Measurements from ENCODE around the gene OR4E1.
"Not testable (repeated sequence)": the region's sequence is repeated elsewhere in the genome, so short reads cannot be mapped to it uniquely, and the experiment has no call there.

The OR4E1 gene

DNA sequence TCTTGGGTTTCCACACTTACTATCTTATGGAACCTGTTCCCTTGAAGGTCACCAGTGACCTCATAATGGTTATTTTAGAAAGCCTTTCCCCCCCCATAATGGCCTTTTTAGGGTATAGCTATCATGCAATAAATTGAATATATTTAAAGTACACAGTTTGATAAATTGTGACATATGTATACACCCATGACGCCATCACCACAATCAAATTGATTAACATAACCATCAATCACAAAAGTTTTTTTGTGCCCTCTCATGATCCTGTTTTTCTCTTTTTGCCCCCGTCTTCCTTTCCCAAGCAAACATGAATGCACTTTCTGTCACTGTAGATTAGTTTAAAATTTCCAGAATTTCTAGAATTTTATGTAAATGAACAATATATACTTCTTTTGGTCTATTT is 28.7 kb upstream of the OR4E1 start:
- Histone ChIP-seq H2AFZ (ENCODE audit: low read depth) (no peak overlapping the region), H3K9ac (no peak overlapping the region), H4K20me1 (ENCODE audit: insufficient read depth) (no peaks in the 10 kb centered on the region), H3K79me2 (ENCODE audit: insufficient read depth, low read depth) (no peaks in the 10 kb centered on the region), H3K27me3 (ENCODE audit: insufficient read depth, low read depth) (no peaks in the 10 kb centered on the region), H3K36me3 (ENCODE audit: insufficient read depth) (no peaks in the 10 kb centered on the region), H3K27ac (no peak overlapping the region), H3K4me1 (ENCODE audit: low read depth, poor library complexity, severe bottlenecking) (peaks cover 24% of the 10 kb centered on the region), H3K4me3 (IDR thresholded peaks at IDR 0.05; ENCODE audit: insufficient read depth, low read depth, low read length) (no peak overlapping the region), H3K4me2 (no peak overlapping the region)
- TF ChIP-seq, protein P1, sequence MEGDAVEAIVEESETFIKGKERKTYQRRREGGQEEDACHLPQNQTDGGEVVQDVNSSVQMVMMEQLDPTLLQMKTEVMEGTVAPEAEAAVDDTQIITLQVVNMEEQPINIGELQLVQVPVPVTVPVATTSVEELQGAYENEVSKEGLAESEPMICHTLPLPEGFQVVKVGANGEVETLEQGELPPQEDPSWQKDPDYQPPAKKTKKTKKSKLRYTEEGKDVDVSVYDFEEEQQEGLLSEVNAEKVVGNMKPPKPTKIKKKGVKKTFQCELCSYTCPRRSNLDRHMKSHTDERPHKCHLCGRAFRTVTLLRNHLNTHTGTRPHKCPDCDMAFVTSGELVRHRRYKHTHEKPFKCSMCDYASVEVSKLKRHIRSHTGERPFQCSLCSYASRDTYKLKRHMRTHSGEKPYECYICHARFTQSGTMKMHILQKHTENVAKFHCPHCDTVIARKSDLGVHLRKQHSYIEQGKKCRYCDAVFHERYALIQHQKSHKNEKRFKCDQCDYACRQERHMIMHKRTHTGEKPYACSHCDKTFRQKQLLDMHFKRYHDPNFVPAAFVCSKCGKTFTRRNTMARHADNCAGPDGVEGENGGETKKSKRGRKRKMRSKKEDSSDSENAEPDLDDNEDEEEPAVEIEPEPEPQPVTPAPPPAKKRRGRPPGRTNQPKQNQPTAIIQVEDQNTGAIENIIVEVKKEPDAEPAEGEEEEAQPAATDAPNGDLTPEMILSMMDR (conservative IDR thresholded peaks at IDR 0.05; ENCODE audit: low read depth, low read length): no peak

- TF ChIP-seq, protein P1 (conservative IDR thresholded peaks at IDR 0.05; ENCODE audit: low read depth, low read length): no peak
- no peaks in the 10 kb centered on the region for H4K20me1 ChIP-seq (ENCODE audit: insufficient read depth)
- no peaks in the 10 kb centered on the region for H3K27me3 ChIP-seq (ENCODE audit: insufficient read depth, low read depth)
- H3K4me2 ChIP-seq: no peak overlapping the region
- H2AFZ ChIP-seq (ENCODE audit: low read depth): no peak overlapping the region
- H3K27ac ChIP-seq: no peak overlapping the region
- no peaks in the 10 kb centered on the region for H3K79me2 ChIP-seq (ENCODE audit: insufficient read depth, low read depth)
- no peak overlapping the region for H3K9ac ChIP-seq
- no peaks in the 10 kb centered on the region for H3K36me3 ChIP-seq (ENCODE audit: insufficient read depth)
- H3K4me1 ChIP-seq (ENCODE audit: low read depth, poor library complexity, severe bottlenecking): peaks cover 17% of the 10 kb centered on the region
- no peak overlapping the region for H3K4me3 ChIP-seq (IDR thresholded peaks at IDR 0.05; ENCODE audit: insufficient read depth, low read depth, low read length)
These were observed 25.9 kb upstream of the OR4E1 start for GRCh38 chr14:21699551-21699950.

DNA sequence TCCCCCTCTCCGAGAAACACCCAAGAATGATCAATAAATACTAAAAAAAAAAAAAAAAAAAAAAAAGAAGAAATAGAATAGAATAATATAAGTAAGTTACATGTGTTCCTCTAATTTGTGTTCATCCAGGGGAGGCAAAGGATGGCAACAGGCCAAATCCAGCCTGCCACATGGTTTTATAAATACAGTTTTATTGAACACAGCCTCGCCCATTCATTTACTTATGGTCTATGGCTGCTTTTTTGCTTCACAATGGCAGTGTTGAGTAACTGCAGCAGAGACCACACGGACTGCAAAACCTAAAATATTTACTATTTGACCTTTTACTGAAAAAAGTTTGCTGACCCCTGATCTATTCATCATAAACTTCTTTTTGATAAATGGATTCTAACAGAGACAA is 24.9 kb upstream of the OR4E1 start:
- not testable (repeated sequence) for H4K20me1 ChIP-seq (ENCODE audit: insufficient read depth); H3K27ac ChIP-seq; H3K9ac ChIP-seq; H3K27me3 ChIP-seq (ENCODE audit: insufficient read depth, low read depth); H3K4me1 ChIP-seq (ENCODE audit: low read depth, poor library complexity, severe bottlenecking); H3K36me3 ChIP-seq (ENCODE audit: insufficient read depth); H3K79me2 ChIP-seq (ENCODE audit: insufficient read depth, low read depth); H3K4me3 ChIP-seq (IDR thresholded peaks at IDR 0.05; ENCODE audit: insufficient read depth, low read depth, low read length); H3K4me2 ChIP-seq; H2AFZ ChIP-seq (ENCODE audit: low read depth)

GRCh38 chr14:21697662-21698061 is 24.0 kb upstream of the OR4E1 start:
- not testable (repeated sequence) for H4K20me1 ChIP-seq (ENCODE audit: insufficient read depth); H3K36me3 ChIP-seq (ENCODE audit: insufficient read depth); H2AFZ ChIP-seq (ENCODE audit: low read depth); H3K79me2 ChIP-seq (ENCODE audit: insufficient read depth, low read depth); H3K4me3 ChIP-seq (IDR thresholded peaks at IDR 0.05; ENCODE audit: insufficient read depth, low read depth, low read length); H3K9ac ChIP-seq; H3K4me1 ChIP-seq (ENCODE audit: low read depth, poor library complexity, severe bottlenecking); H3K27ac ChIP-seq; H3K4me2 ChIP-seq; H3K27me3 ChIP-seq (ENCODE audit: insufficient read depth, low read depth)

- Histone ChIP-seq H4K20me1 (ENCODE audit: insufficient read depth) (no peaks in the 10 kb centered on the region), H3K9ac (no peak overlapping the region), H3K4me2 (no peak overlapping the region), H3K27me3 (ENCODE audit: insufficient read depth, low read depth) (no peaks in the 10 kb centered on the region), H3K27ac (no peak overlapping the region), H3K36me3 (ENCODE audit: insufficient read depth) (no peaks in the 10 kb centered on the region), H3K4me3 (IDR thresholded peaks at IDR 0.05; ENCODE audit: insufficient read depth, low read depth, low read length) (no peak overlapping the region), H2AFZ (ENCODE audit: low read depth) (no peak overlapping the region), H3K79me2 (ENCODE audit: insufficient read depth, low read depth) (no peaks in the 10 kb centered on the region), H3K4me1 (ENCODE audit: low read depth, poor library complexity, severe bottlenecking) (no peaks in the 10 kb centered on the region)
- TF ChIP-seq, protein P1 (conservative IDR thresholded peaks at IDR 0.05; ENCODE audit: low read depth, low read length): no peak
These were observed 20.8 kb upstream of the OR4E1 start for GRCh38 chr14:21694425-21694824.
